Tongue (tissue), 2 donors: ENCODE results near the gene NBPF4. TPM values are rescaled to one million over a fixed set of nuclear protein-coding genes. Genes with fewer than 3 reads are reported as not detected.
"Not testable (repeated sequence)": the region's sequence is repeated elsewhere in the genome, so short reads cannot be mapped to it uniquely, and the experiment has no call there.

Experiments used
- DNase-seq: peaks from one replicate; pipeline ENCODE4 v3.0.0-alpha.2; 2015
- total RNA-seq: library from RNA; depleted of rRNA; stranded (reverse); fragments of >200 nt; gene quantifications from one replicate; pipeline ENCODE4 v1.2.3, GENCODE V29; 2014

The NBPF4 gene
- total RNA-seq: not detected

- not testable (repeated sequence) for DNase-seq
These were observed at the start of gene NBPF4 for GRCh38 chr1:108243976-108244375. NBPF4 (minus strand) TSS chr1:108244076; CDS start chr1:108243761, 315 bp downstream.

GRCh38 chr1:108282528-108283257, 38.8 kb upstream of the NBPF4 start:
- not testable (repeated sequence) for DNase-seq

- not testable (repeated sequence) for DNase-seq
These were observed 28.8 kb upstream of the NBPF4 start for GRCh38 chr1:108272485-108273327.

- not testable (repeated sequence) for DNase-seq
These were observed 23.2 kb upstream of the NBPF4 start for GRCh38 chr1:108267097-108267496.

GRCh38 chr1:108261967-108262366, 18.1 kb upstream of the NBPF4 start:
- DNase-seq: not testable (repeated sequence)

GRCh38 chr1:108261519-108261918, 17.6 kb upstream of the NBPF4 start:
- not testable (repeated sequence) for DNase-seq

- not testable (repeated sequence) for DNase-seq
These were observed 16.8 kb upstream of the NBPF4 start for GRCh38 chr1:108260578-108261259.

- DNase-seq: not testable (repeated sequence)
These were observed 11.6 kb upstream of the NBPF4 start for GRCh38 chr1:108255426-108255825.

- DNase-seq: not testable (repeated sequence)
These were observed 4.5 kb downstream of the NBPF4 start for GRCh38 chr1:108239426-108239825.

GRCh38 chr1:108235308-108235707, 8.6 kb downstream of the NBPF4 start:
- DNase-seq: not testable (repeated sequence)

GRCh38 chr1:108232183-108232582, 11.7 kb downstream of the NBPF4 start:
- not testable (repeated sequence) for DNase-seq

- DNase-seq: not testable (repeated sequence)
These were observed 13.9 kb downstream of the NBPF4 start for GRCh38 chr1:108229976-108230375.

GRCh38 chr1:108227772-108228171, 16.1 kb downstream of the NBPF4 start:
- not testable (repeated sequence) for DNase-seq

GRCh38 chr1:108226855-108227254, 17.0 kb downstream of the NBPF4 start:
- DNase-seq: not testable (repeated sequence)

GRCh38 chr1:108223226-108223625, 20.6 kb downstream of the NBPF4 start:
- not testable (repeated sequence) for DNase-seq

GRCh38 chr1:108217515-108218174, 26.2 kb downstream of the NBPF4 start:
- DNase-seq: not testable (repeated sequence)

- not testable (repeated sequence) for DNase-seq
These were observed 26.9 kb downstream of the NBPF4 start for GRCh38 chr1:108217007-108217406.

- not testable (repeated sequence) for DNase-seq
These were observed 27.6 kb downstream of the NBPF4 start for GRCh38 chr1:108216028-108216890.

- DNase-seq: peak; percentile 15
These were observed 29.0 kb downstream of the NBPF4 start for GRCh38 chr1:108214641-108215465.

- no peak for DNase-seq
These were observed 32.9 kb downstream of the NBPF4 start for GRCh38 chr1:108211014-108211413.
